Measurements from ENCODE around the gene BRD3. TPM values are rescaled to one million over a fixed set of nuclear protein-coding genes. Genes with fewer than 3 reads are reported as not detected.
"Not testable (repeated sequence)": the region's sequence is repeated elsewhere in the genome, so short reads cannot be mapped to it uniquely, and the experiment has no call there.

The BRD3 gene
- total RNA-seq, 1 experiment from 2014 or later = 61.6 TPM

- Histone ChIP-seq H3K27me3 (replicated peaks; ENCODE audit: insufficient read depth, low read depth, low read length, poor library complexity) (no peaks in the 10 kb centered on the region), H3K27ac (ENCODE audit: low read depth, low read length, poor library complexity, severe bottlenecking) (no peak overlapping the region), H3K36me3 (ENCODE audit: insufficient read depth, low read length, poor library complexity, severe bottlenecking) (no peaks in the 10 kb centered on the region), H3K4me1 (ENCODE audit: insufficient read depth, low read length, poor library complexity, severe bottlenecking) (no peaks in the 10 kb centered on the region), H3K9me3 (ENCODE audit: low read depth, low read length, poor library complexity, severe bottlenecking) (no peaks in the 10 kb centered on the region), H3K4me3 (ENCODE audit: low read depth, low read length, poor library complexity, severe bottlenecking) (no peak overlapping the region)
- TF ChIP-seq CTCF (conservative IDR thresholded peaks at IDR 0.05; ENCODE audit: low read depth, low read length) = no peak
- no peak for TF ChIP-seq EZH2 (IDR thresholded peaks at IDR 0.05; ENCODE audit: borderline replicate concordance, low read depth, low read length, poor library complexity, severe bottlenecking)
- intact Hi-C loops (cut with micrococcal nuclease; ENCODE audit: unreplicated experiment) = no loop called here
- no peak for DNase-seq (ENCODE audit: low spot score)
- BruUV-seq (replicated peaks) = no TSS peak
- CTCF ChIA-PET = no interaction called here
- POLR2A ChIA-PET (ENCODE audit: low non-redundant PET) = no interaction called here
Observed at GRCh38 chr9:134085674-134086073, 17.8 kb upstream of the BRD3 start.

- ChIA-PET CTCF (no interaction called here), POLR2A (ENCODE audit: low non-redundant PET) (no interaction called here)
- no TSS peak for BruUV-seq (replicated peaks)
- no peak overlapping the region for H3K27ac ChIP-seq (ENCODE audit: low read depth, low read length, poor library complexity, severe bottlenecking)
- H3K4me3 ChIP-seq (ENCODE audit: low read depth, low read length, poor library complexity, severe bottlenecking) = no peak overlapping the region
- TF ChIP-seq EZH2 (IDR thresholded peaks at IDR 0.05; ENCODE audit: borderline replicate concordance, low read depth, low read length, poor library complexity, severe bottlenecking) (no peak), CTCF (conservative IDR thresholded peaks at IDR 0.05; ENCODE audit: low read depth, low read length) (no peak)
- intact Hi-C loops (cut with micrococcal nuclease; ENCODE audit: unreplicated experiment) = no loop called here
- H3K27me3 ChIP-seq (replicated peaks; ENCODE audit: insufficient read depth, low read depth, low read length, poor library complexity) = no peaks in the 10 kb centered on the region
- H3K36me3 ChIP-seq (ENCODE audit: insufficient read depth, low read length, poor library complexity, severe bottlenecking) = no peaks in the 10 kb centered on the region
- no peak for DNase-seq (ENCODE audit: low spot score)
- H3K4me1 ChIP-seq (ENCODE audit: insufficient read depth, low read length, poor library complexity, severe bottlenecking) = no peaks in the 10 kb centered on the region
- no peaks in the 10 kb centered on the region for H3K9me3 ChIP-seq (ENCODE audit: low read depth, low read length, poor library complexity, severe bottlenecking)
Observed at GRCh38 chr9:134083451-134083850, 15.6 kb upstream of the BRD3 start.

GRCh38 chr9:134076644-134077043, 8.8 kb upstream of the BRD3 start:
- Histone ChIP-seq H3K27me3 (replicated peaks; ENCODE audit: insufficient read depth, low read depth, low read length, poor library complexity) (peaks cover 10% of the 10 kb centered on the region), H3K36me3 (ENCODE audit: insufficient read depth, low read length, poor library complexity, severe bottlenecking) (no peaks in the 10 kb centered on the region), H3K9me3 (ENCODE audit: low read depth, low read length, poor library complexity, severe bottlenecking) (peaks cover 8% of the 10 kb centered on the region), H3K4me1 (ENCODE audit: insufficient read depth, low read length, poor library complexity, severe bottlenecking) (no peaks in the 10 kb centered on the region), H3K27ac (ENCODE audit: low read depth, low read length, poor library complexity, severe bottlenecking) (no peak overlapping the region), H3K4me3 (ENCODE audit: low read depth, low read length, poor library complexity, severe bottlenecking) (no peak overlapping the region)
- POLR2A ChIA-PET (ENCODE audit: low non-redundant PET) = no interaction called here
- CTCF ChIA-PET = no interaction called here
- no TSS peak for BruUV-seq (replicated peaks)
- no peak for DNase-seq (ENCODE audit: low spot score)
- intact Hi-C loops (cut with micrococcal nuclease; ENCODE audit: unreplicated experiment) = no loop called here
- TF ChIP-seq EZH2 (IDR thresholded peaks at IDR 0.05; ENCODE audit: borderline replicate concordance, low read depth, low read length, poor library complexity, severe bottlenecking) (no peak), CTCF (conservative IDR thresholded peaks at IDR 0.05; ENCODE audit: low read depth, low read length) (no peak)

- H3K27ac ChIP-seq (ENCODE audit: low read depth, low read length, poor library complexity, severe bottlenecking); H3K4me3 ChIP-seq (ENCODE audit: low read depth, low read length, poor library complexity, severe bottlenecking); H3K4me1 ChIP-seq (ENCODE audit: insufficient read depth, low read length, poor library complexity, severe bottlenecking); BruUV-seq (replicated peaks); H3K36me3 ChIP-seq (ENCODE audit: insufficient read depth, low read length, poor library complexity, severe bottlenecking); H3K9me3 ChIP-seq (ENCODE audit: low read depth, low read length, poor library complexity, severe bottlenecking); POLR2A ChIA-PET (ENCODE audit: low non-redundant PET); CTCF ChIA-PET; intact Hi-C loops (cut with micrococcal nuclease; ENCODE audit: unreplicated experiment); DNase-seq (ENCODE audit: low spot score): not testable (repeated sequence)
- peaks cover 10% of the 10 kb centered on the region for H3K27me3 ChIP-seq (replicated peaks; ENCODE audit: insufficient read depth, low read depth, low read length, poor library complexity)
Observed at GRCh38 chr9:134075689-134076088, 7.9 kb upstream of the BRD3 start.

All from A673 (cell line).